Neural progenitor cell (in vitro differentiated cells): Measurements from ENCODE around the gene SCAMP3. TPM values are rescaled to one million over a fixed set of nuclear protein-coding genes. Genes with fewer than 3 reads are reported as not detected.

ENCODE experiments used
- DNase-seq: peaks from one replicate; pipeline ENCODE4 v3.0.0-alpha.2; 2016; ENCODE audit warnings: low spot score
- H2AFZ ChIP-seq: fragments of 200-600 bp; sonication (generic); replicated peaks from 2 replicates; pipeline ENCODE4 v1.6.1; 2016; ENCODE audit warnings: antibody characterized with exemption
- H3F3A ChIP-seq: fragments of 200-600 bp; sonication (generic); 2 replicates; pipeline ENCODE4 v1.6.1; 2016; ENCODE audit warnings: antibody characterized with exemption, low read depth
- H3K27ac ChIP-seq: fragments of 200-600 bp; sonication (generic); 2 replicates; pipeline ENCODE4 v1.5.1; 2016; ENCODE audit warnings: mild to moderate bottlenecking
- H3K27me3 ChIP-seq: fragments of 200-600 bp; sonication (generic); 2 replicates; pipeline ENCODE4 v1.6.1; 2016; ENCODE audit warnings: mild to moderate bottlenecking, moderate library complexity
- H3K36me3 ChIP-seq: fragments of 200-600 bp; sonication (generic); 2 replicates; pipeline ENCODE4 v1.5.1; 2016
- H3K4me1 ChIP-seq: fragments of 200-600 bp; sonication (generic); 2 replicates; pipeline ENCODE4 v1.6.1; 2016; ENCODE audit warnings: mixed run types
- H3K4me2 ChIP-seq: fragments of 200-600 bp; sonication (generic); 2 replicates; pipeline ENCODE4 v1.6.1; 2016
- H3K4me3 ChIP-seq: fragments of 200-600 bp; sonication (generic); 2 replicates; pipeline ENCODE4 v1.5.1; 2016
- H3K79me2 ChIP-seq: fragments of 200-600 bp; sonication (generic); 2 replicates; pipeline ENCODE4 v1.6.1; 2016; ENCODE audit warnings: low read depth
- H3K9ac ChIP-seq: fragments of 200-600 bp; sonication (generic); 2 replicates; pipeline ENCODE4 v1.6.1; 2016
- H3K9me3 ChIP-seq: fragments of 200-600 bp; sonication (generic); 2 replicates; pipeline ENCODE4 v1.5.1; 2016; ENCODE audit warnings: low read depth
- H4K20me1 ChIP-seq: fragments of 200-600 bp; sonication (generic); 2 replicates; pipeline ENCODE4 v1.6.1; 2016; ENCODE audit warnings: low read depth
- H3K27ac Mint-ChIP-seq: 3 replicates; pipeline ENCODE4 v1.8.0; 2021; ENCODE audit warnings: mixed read lengths
- H3K27me3 Mint-ChIP-seq: 2 replicates; pipeline ENCODE4 v1.8.0; 2022; ENCODE audit warnings: low read depth, mild to moderate bottlenecking, inconsistent platforms, moderate library complexity, mixed read lengths; ENCODE audit not compliant: insufficient read depth
- H3K36me3 Mint-ChIP-seq: 3 replicates; pipeline ENCODE4 v1.8.0; 2021; ENCODE audit warnings: mixed read lengths
- H3K4me1 Mint-ChIP-seq: 3 replicates; pipeline ENCODE4 v1.8.0; 2021; ENCODE audit warnings: mixed read lengths
- H3K4me3 Mint-ChIP-seq: 3 replicates; pipeline ENCODE4 v1.8.0; 2021; ENCODE audit warnings: mild to moderate bottlenecking, moderate library complexity, mixed read lengths
- H3K9me3 Mint-ChIP-seq: 3 replicates; pipeline ENCODE4 v1.8.0; 2020; ENCODE audit warnings: mixed read lengths
- CTCF ChIP-seq: fragments of 200-600 bp; sonication (generic); IDR thresholded peaks from 2 replicates; pipeline ENCODE4 v1.5.1; 2017; ENCODE audit warnings: antibody characterized with exemption, mild to moderate bottlenecking
- EZH2 ChIP-seq: fragments of 200-600 bp; sonication (generic); IDR thresholded peaks from 2 replicates; pipeline ENCODE4 v1.6.1; 2017; ENCODE audit warnings: antibody characterized with exemption, mild to moderate bottlenecking, moderate library complexity
- EZH2phosphoT487 ChIP-seq: fragments of 200-600 bp; sonication (generic); IDR thresholded peaks from 2 replicates; pipeline ENCODE4 v1.6.1; 2017; ENCODE audit warnings: antibody characterized with exemption
- total RNA-seq: library from RNA; depleted of rRNA; stranded (reverse); fragments of >200 nt; gene quantifications from 2 replicates; pipeline ENCODE4 v1.2.3, GENCODE V29; 2015; ENCODE audit warnings: low replicate concordance

SCAMP3 gene
- total RNA-seq, 1 donor from 2014 or later = 21.8 TPM

GRCh38 chr1:155269381-155269780 lies 7.2 kb upstream of the SCAMP3 start:
- TF ChIP-seq CTCF (no peak), EZH2phosphoT487 (no peak), EZH2 (no peak)
- Histone ChIP-seq H3K4me3 (no peak overlapping the region), H3K27me3 (no peaks in the 10 kb centered on the region), H3K9ac (no peak overlapping the region), H2AFZ (no peak overlapping the region), H3F3A (peaks cover 81% of the 10 kb centered on the region), H3K36me3 (peaks cover 18% of the 10 kb centered on the region), H3K4me1 (peaks cover 14% of the 10 kb centered on the region), H4K20me1 (peaks cover 38% of the 10 kb centered on the region), H3K27ac (no peak overlapping the region), H3K79me2 (peaks cover 40% of the 10 kb centered on the region), H3K4me2 (no peak overlapping the region), H3K9me3 (no peaks in the 10 kb centered on the region)
- no peak for DNase-seq
- peaks cover 3% of the 10 kb centered on the region for H3K27me3 Mint-ChIP-seq
- peaks cover 22% of the 10 kb centered on the region for H3K4me1 Mint-ChIP-seq
- no peak overlapping the region for H3K27ac Mint-ChIP-seq
- H3K9me3 Mint-ChIP-seq = no peaks in the 10 kb centered on the region
- peaks cover 52% of the 10 kb centered on the region for H3K36me3 Mint-ChIP-seq
- no peak overlapping the region for H3K4me3 Mint-ChIP-seq

GRCh38 chr1:155268630-155269029 lies 6.5 kb upstream of the SCAMP3 start:
- H3K27ac Mint-ChIP-seq = no peak overlapping the region

GRCh38 chr1:155267373-155267772 lies 5.2 kb upstream of the SCAMP3 start:
- DNase-seq = no peak
- H3K27me3 ChIP-seq = no peaks in the 10 kb centered on the region
- no peak overlapping the region for H3K27ac ChIP-seq
- H3K4me3 ChIP-seq = no peak overlapping the region
- Mint-ChIP-seq H3K27me3 (peaks cover 3% of the 10 kb centered on the region), H3K27ac (no peak overlapping the region), H3K4me1 (peaks cover 14% of the 10 kb centered on the region), H3K9me3 (no peaks in the 10 kb centered on the region), H3K4me3 (no peak overlapping the region), H3K36me3 (peaks cover 53% of the 10 kb centered on the region)
- H3K4me1 ChIP-seq = peaks cover 10% of the 10 kb centered on the region
- H3K79me2 ChIP-seq = peaks cover 33% of the 10 kb centered on the region
- peaks cover 32% of the 10 kb centered on the region for H4K20me1 ChIP-seq
- no peak overlapping the region for H2AFZ ChIP-seq
- peaks cover 87% of the 10 kb centered on the region for H3F3A ChIP-seq
- TF ChIP-seq EZH2 (no peak), CTCF (no peak), EZH2phosphoT487 (no peak)
- no peak overlapping the region for H3K9ac ChIP-seq
- no peak overlapping the region for H3K4me2 ChIP-seq
- peaks cover 18% of the 10 kb centered on the region for H3K36me3 ChIP-seq
- no peaks in the 10 kb centered on the region for H3K9me3 ChIP-seq

More at GRCh38 chr1:155268630-155269029, 6.5 kb upstream of the SCAMP3 start:
- H2AFZ ChIP-seq = no peak overlapping the region
- H3K9ac ChIP-seq = no peak overlapping the region
- H3K9me3 ChIP-seq = no peaks in the 10 kb centered on the region
- Mint-ChIP-seq H3K36me3 (peaks cover 56% of the 10 kb centered on the region), H3K9me3 (no peaks in the 10 kb centered on the region), H3K4me1 (peaks cover 18% of the 10 kb centered on the region), H3K27me3 (peaks cover 2% of the 10 kb centered on the region), H3K4me3 (no peak overlapping the region)
- peaks cover 18% of the 10 kb centered on the region for H3K36me3 ChIP-seq
- H3K79me2 ChIP-seq = peaks cover 40% of the 10 kb centered on the region
- peaks cover 83% of the 10 kb centered on the region for H3F3A ChIP-seq
- peaks cover 12% of the 10 kb centered on the region for H3K4me1 ChIP-seq
- no peak for DNase-seq
- peaks cover 38% of the 10 kb centered on the region for H4K20me1 ChIP-seq
- TF ChIP-seq EZH2phosphoT487 (no peak), CTCF (no peak), EZH2 (no peak)
- H3K4me2 ChIP-seq = no peak overlapping the region
- H3K27ac ChIP-seq = no peak overlapping the region
- no peak overlapping the region for H3K4me3 ChIP-seq
- no peaks in the 10 kb centered on the region for H3K27me3 ChIP-seq
